ENCODE measurements around the gene SDC1.

SDC1 gene

GRCh38 chr2:20227894-20228505 is 3.1 kb upstream of the SDC1 start:
- DNase-seq (ENCODE audit: low read depth): no peak

- no peak for DNase-seq (ENCODE audit: low read depth)
Observed at GRCh38 chr2:20226152-20226545, 1.2 kb upstream of the SDC1 start.

GRCh38 chr2:20225294-20226151 is 593 bp upstream of the SDC1 start:
- no peak for DNase-seq (ENCODE audit: low read depth)

- DNase-seq (ENCODE audit: low read depth): no peak
Observed at GRCh38 chr2:20224164-20224715, 690 bp downstream of the SDC1 start.

- no peak for DNase-seq (ENCODE audit: low read depth)
Observed at GRCh38 chr2:20223407-20224163, 1.3 kb downstream of the SDC1 start.

- no peak for DNase-seq (ENCODE audit: low read depth)
Observed at GRCh38 chr2:20222769-20223406, 2.0 kb downstream of the SDC1 start.

GRCh38 chr2:20222014-20222768 is 2.7 kb downstream of the SDC1 start:
- DNase-seq (ENCODE audit: low read depth): no peak

GRCh38 chr2:20221555-20221973 is 3.4 kb downstream of the SDC1 start:
- DNase-seq (ENCODE audit: low read depth): no peak

GRCh38 chr2:20220806-20221554 is 4.0 kb downstream of the SDC1 start:
- no peak for DNase-seq (ENCODE audit: low read depth)

- DNase-seq (ENCODE audit: low read depth): no peak
Observed at GRCh38 chr2:20219763-20220380, 5.1 kb downstream of the SDC1 start.

GRCh38 chr2:20218331-20219320 is 6.3 kb downstream of the SDC1 start:
- no peak for DNase-seq (ENCODE audit: low read depth)

GRCh38 chr2:20217041-20217970 is 7.6 kb downstream of the SDC1 start:
- no peak for DNase-seq (ENCODE audit: low read depth)

- DNase-seq (ENCODE audit: low read depth): no peak
Observed at GRCh38 chr2:20216130-20217025, 8.6 kb downstream of the SDC1 start.

GRCh38 chr2:20215183-20216040 is 9.5 kb downstream of the SDC1 start:
- DNase-seq (ENCODE audit: low read depth): no peak

GRCh38 chr2:20214566-20215182 is 10.3 kb downstream of the SDC1 start:
- DNase-seq (ENCODE audit: low read depth): no peak
